GM10248 (cell line): ENCODE results near the gene ARID5A.

Experiments
- CTCF ChIA-PET: fragments of 300-600 bp; sonication (Branson Sonifier 250); formaldehyde crosslinking; extraction: SDS; loops from one replicate; lab custom pipeline; 2021; ENCODE audit warnings: antibody characterized with exemption; lab: Yijun Ruan, JAX
- POLR2A ChIA-PET: fragments of 350-650 bp; sonication (Branson Sonifier 250); formaldehyde crosslinking; extraction: SDS; loops from one replicate; lab custom pipeline; 2020; ENCODE audit warnings: antibody characterized with exemption; lab: Yijun Ruan, JAX
- DNase-seq: peaks from one replicate; pipeline ENCODE4 v3.0.0; 2012; ENCODE audit errors: extremely low spot score
- TF ChIP-seq, protein P1 (sequence below): IDR thresholded peaks from 2 replicates; pipeline ENCODE4 v1.5.1; 2012; ENCODE audit warnings: mild to moderate bottlenecking, low read depth; ENCODE audit errors: extremely low read depth, missing control alignments, control extremely low read depth

The ARID5A gene

DNA sequence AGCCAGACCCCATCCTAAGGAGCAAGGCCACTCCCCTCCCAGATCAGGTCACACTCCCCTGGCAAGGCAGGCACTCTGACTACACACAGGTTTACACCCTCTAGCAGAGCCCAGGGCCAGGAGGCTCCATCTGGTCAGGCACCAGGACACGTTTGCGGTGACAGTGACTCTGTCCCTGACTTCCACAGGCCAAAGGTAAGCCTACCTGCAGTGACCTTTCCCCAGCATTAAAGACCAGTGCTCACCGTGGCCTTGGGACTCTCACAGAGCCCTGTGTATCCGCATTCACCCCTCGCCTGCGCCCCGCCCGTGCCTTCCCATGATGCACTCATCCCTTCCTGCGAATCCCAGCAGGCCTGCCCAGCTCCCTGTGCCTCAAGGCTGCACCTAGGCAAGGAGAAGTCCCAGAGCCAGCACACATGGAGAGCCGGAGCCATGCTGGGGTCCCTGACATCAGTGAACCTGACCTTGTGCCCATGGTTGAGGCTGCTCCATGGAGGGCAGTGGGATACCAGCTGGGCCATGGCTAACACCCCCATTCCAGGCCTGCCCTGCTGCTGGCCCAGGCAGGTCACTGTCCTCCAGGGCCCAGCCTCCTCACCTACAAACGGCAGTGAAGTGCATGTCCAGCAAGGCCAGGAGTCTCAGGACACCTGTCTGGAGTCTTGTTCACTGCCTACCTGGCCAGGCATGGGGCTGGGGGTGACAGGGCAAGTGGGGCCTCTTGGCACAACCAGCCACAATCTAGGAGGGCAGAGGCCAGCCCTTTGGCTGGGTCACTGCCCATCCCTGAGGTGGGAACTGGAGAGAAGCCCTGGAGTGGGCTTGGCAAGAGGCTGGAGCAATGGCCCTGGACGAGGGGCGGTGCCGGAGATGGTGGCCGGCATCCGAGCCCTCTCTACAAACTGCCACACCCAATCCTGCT lies 34.4 kb upstream of the ARID5A start:
- DNase-seq = no peak
- TF ChIP-seq, protein P1, sequence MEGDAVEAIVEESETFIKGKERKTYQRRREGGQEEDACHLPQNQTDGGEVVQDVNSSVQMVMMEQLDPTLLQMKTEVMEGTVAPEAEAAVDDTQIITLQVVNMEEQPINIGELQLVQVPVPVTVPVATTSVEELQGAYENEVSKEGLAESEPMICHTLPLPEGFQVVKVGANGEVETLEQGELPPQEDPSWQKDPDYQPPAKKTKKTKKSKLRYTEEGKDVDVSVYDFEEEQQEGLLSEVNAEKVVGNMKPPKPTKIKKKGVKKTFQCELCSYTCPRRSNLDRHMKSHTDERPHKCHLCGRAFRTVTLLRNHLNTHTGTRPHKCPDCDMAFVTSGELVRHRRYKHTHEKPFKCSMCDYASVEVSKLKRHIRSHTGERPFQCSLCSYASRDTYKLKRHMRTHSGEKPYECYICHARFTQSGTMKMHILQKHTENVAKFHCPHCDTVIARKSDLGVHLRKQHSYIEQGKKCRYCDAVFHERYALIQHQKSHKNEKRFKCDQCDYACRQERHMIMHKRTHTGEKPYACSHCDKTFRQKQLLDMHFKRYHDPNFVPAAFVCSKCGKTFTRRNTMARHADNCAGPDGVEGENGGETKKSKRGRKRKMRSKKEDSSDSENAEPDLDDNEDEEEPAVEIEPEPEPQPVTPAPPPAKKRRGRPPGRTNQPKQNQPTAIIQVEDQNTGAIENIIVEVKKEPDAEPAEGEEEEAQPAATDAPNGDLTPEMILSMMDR = no peak
- ChIA-PET CTCF (interaction anchor here (0.9 to 12.1 kb wide), 3 partner anchors 8 to 95 kb away, joined by 3 to 269 read pairs (median 103); no protein-coding TSS in a partner anchor), POLR2A (no interaction called here)

DNA sequence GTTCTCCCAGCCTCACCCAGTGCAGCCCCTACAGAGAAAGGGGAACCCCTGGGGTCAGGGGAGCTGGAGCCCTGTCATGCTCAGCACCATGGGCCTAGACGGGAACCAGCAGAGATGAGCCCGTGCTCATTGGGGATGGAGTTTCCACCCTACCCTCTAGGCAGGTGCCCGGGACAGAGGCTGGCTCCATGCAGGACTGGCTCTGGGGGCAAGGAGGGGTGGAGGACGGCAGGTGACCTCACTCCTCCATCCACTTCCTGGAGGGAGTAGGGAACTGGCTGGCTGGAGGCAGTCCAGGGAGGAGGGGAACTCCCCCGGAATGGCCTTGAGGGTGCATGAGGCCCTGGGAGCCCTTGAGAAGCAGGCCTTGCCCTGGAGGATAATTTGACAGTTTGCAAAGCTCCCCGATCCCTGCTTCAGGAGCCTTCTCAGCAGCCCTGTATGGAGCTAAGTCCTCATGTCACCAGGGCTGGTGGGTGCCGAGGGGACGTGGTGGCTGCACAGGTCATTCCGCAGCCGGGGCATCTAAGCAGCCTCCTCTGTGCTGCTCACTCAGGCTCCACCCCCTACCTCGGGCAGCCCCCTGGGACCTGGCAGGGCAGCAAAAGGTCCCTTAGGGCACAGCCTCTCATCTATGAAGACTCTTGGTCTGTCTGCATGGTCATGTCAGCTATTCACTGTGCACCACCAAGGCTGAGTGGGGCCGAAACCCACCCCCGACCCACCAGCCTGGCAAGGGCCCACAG lies 33.5 kb upstream of the ARID5A start:
- ChIA-PET POLR2A (no interaction called here), CTCF (interaction anchor here (8.7 to 12.1 kb wide), 2 partner anchors 9 to 96 kb away, joined by 103 to 269 read pairs; no protein-coding TSS in a partner anchor)
- TF ChIP-seq, protein P1 = no peak
- DNase-seq = no peak

DNA sequence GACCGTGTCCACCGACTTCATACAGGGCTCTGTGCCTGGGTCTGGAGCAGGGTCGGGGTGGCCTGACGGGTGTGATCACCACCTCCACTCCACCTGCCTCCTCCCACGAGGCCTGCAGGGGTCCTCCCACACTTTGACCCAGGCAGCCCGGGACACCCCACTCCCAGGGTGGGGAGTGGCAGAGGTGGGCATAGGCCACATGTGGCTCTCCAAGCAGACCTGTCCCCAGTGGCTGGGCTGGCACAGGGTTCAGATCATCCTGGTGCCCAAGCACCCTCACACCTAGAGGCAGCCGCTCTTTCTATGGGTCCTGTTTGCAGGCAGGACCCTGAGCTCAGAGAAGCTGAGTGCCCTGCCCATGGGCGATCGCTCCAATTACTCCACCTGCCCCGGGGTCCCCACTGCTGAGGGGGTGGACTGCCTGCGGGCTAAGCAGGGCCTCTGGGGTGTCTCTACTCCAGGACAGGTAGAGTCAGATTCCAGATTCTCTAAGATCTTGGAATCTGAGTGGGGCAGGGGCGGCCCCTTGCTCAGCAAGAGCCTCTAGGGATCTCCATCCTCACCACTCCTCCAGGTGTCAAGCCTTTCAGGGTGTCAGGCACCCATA lies 32.8 kb upstream of the ARID5A start:
- ChIA-PET CTCF (interaction anchor here (8.7 to 18.4 kb wide), 3 partner anchors 9 to 96 kb away, joined by 103 to 349 read pairs (median 269); partner anchors contain the start of gene ARID5A), POLR2A (no interaction called here)
- TF ChIP-seq, protein P1 = no peak
- no peak for DNase-seq

DNA sequence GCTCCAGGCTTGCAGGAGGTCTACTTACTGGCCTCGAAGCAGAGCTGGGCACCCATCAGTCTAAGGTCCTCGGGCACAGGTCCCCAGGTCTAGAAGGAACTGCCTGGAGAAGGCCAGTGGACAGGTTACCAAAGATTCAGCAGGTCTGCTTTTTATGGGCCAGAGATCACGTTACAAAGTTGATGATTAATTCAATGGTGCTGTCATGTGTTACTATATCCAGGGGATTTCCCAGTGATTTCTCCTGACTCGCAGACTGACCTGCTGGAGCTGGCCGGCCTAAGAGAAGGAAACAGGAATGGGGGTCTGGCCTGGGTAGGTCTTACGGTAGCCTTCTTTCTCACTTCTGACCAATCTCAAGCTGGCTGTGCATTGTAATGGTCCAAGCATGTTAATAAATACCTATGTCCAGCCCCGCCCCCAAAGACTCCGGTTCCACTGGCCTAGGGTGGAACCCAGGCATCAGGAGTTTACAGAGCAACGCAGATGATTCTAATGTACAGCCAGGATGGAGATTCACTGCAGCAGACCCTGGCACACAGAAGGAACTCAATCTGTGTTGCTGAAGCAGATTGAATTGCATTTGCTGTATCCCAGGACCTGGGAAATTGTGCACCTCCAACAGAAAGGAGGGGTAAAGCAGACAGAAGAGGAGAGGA lies 31.2 kb upstream of the ARID5A start, which contains the start of gene NEURL3:
Gene NEURL3 (minus strand): TSS at position 127 of the 659 bp plus-strand sequence. CDS start 71 bp downstream, at position 56.
- CTCF ChIA-PET = interaction anchor here (0.8 to 18.4 kb wide), 10 partner anchors 11 to 513 kb away, joined by 3 to 349 read pairs (median 4); partner anchors contain the start of gene ARID5A
- POLR2A ChIA-PET = interaction anchor here (1.1 kb wide), 1 partner anchor 19 kb away, joined by 3 read pairs; no protein-coding TSS in a partner anchor
- TF ChIP-seq, protein P1 = no peak
- DNase-seq = peak; percentile 19

DNA sequence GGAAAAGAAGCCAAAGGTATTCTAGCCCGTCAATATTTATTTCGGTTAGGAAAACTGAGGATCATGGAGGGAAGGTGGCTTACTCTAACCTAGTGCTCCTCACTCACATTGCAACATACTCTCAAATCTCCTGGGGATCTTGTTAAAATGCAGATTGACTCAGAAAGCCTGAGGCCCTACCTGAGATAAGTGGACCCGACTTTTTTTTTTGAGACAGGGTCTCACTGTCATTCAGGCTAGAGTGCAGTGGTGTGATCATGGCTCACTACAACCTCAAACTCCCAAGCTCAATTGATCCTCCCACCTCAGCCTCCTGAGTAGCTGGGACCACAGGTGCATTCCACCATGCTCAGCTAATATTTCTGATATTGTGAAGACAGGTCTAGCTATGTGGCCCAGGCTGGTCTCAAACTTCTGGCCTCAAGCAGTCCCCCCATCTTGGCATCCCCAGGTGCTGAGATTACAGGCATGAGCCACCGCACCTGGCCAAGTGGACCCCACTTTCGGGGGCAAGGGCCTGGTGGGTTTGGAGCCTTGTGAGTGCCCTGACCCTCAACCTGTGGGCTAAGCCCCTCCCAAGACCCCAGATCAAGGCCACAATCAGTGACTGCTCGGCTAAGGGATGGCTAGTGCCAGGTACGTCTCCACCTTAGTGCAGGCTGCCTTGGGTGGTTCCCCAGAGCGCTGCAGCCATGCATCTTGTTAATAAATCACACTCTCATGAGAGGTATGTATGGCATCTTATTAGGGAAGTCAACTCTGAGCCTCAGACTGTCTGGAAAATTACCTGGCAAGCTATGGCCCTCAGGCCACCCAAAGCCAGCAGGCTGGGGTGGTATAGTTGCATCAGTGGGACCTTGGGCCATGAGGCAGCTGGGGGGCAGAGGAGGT lies 30.3 kb upstream of the ARID5A start:
- no peak for DNase-seq
- POLR2A ChIA-PET = no interaction called here
- CTCF ChIA-PET = interaction anchor here (0.8 to 18.4 kb wide), 13 partner anchors 12 to 514 kb away, joined by 3 to 349 read pairs (median 4); partner anchors contain the start of gene ARID5A
- TF ChIP-seq, protein P1 = no peak
